Measurements from ENCODE around the gene KLF8.
"Not testable (repeated sequence)": the region's sequence is repeated elsewhere in the genome, so short reads cannot be mapped to it uniquely, and the experiment has no call there.

The KLF8 gene

DNA sequence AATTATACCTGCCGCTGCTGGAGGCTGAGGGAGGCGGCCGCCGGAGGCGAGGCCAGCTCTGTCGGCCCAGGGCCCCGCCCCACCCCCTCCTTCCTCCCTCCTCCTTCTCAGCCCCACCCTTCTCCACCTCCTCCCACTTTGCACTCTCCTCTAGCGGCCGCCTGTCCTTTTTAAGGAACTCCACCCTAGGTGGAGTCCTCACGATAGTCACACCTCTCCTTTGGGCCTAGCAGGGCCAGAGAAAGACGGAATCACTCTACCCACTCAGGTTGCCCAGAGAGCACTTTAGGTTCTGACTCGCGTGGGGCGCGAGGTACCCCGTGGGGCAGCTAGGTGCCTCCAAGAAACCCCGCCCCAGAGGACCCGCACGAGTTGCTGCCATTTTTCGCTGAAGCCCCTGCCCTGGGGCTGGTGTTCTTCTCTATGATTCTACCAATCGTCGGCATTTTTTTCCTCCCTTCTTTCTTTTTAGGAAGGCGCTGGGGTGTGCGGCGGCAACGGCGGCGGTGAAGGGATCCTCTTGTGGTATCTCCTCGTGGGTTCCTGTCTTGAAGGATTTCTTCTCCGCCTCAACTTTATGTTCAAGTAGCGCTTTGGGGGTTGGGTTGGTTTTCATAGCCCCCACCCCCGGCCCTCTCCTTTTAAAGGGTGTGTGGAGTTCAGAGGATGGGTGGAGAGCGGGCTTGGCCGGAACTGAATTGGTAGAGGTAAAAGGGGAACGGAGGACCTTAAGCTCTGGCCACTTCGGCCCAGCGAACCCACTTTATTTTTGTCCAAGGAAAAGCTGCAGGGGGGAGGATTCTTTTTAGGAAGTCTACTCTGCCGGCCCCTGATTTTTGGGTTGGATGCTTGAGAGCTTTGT is at the start of gene KLF8:
KLF8 (plus strand) TSS at position 136 of the 862 bp plus-strand sequence. CDS start 979 bp downstream, outside the sequence.
- H3K4me1 Mint-ChIP-seq, result peaks cover 23% of the 10 kb centered on the region
- H3K27ac Mint-ChIP-seq, result peak within 1 kb of the TSS in 1 of 2 donors; percentile 33
- peak within 1 kb of the TSS; percentile 85 to 89 for H3K4me3 Mint-ChIP-seq
- ATAC-seq (peak; percentile 88), DNase-seq (peak; percentile 9 to 34)
- no peaks in the 10 kb centered on the region for H3K9me3 Mint-ChIP-seq
- H3K27me3 Mint-ChIP-seq, result peaks cover 15% of the 10 kb centered on the region

DNA sequence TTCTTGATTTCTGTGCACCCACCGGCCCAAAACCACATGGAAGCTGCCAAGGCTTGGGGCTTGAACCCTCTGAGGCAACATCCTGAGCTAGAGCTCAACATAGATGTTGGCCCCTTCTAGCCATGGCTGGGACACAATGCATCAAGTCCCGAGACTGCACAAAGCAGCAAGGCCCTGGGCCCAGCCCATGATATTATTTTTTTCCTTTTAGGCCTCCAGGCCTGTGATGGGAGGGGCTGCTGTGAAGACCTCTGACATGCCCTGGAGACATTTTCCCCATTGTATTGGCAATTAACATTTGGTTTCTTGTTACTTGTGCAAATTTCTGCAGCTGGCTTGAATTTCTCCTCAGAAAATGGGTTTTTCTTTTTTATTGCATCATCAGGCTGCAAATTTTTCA is 25.2 kb upstream of the KLF8 start:
- not testable (repeated sequence) for ATAC-seq, H3K27ac Mint-ChIP-seq, H3K4me1 Mint-ChIP-seq, H3K4me3 Mint-ChIP-seq, DNase-seq, H3K27me3 Mint-ChIP-seq
- peaks cover 10 to 17% of the 10 kb centered on the region in 2 donors for H3K9me3 Mint-ChIP-seq

DNA sequence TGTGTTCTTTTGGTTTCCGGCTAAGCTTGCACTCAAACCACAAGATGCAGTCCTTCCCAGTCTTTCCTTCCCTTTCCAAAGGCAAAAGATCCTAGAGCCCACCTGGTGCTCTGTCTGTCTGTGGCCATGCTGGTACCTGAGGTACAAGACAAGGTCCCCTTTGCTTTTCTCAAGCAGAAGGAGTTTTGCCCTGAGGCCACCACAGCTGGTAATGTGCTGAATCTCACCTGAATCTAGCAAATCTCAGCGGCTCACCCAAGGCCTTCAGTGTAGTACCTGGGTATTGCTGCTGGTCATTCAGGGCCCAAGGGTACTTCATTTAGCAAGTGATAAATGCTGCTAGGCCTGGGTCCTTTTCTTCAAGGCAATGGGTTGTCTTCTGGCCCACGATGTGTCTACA is 20.5 kb upstream of the KLF8 start:
- H3K27me3 Mint-ChIP-seq, result no peaks in the 10 kb centered on the region
- H3K4me3 Mint-ChIP-seq, result no peak overlapping the region
- DNase-seq, result no peak
- no peaks in the 10 kb centered on the region for H3K9me3 Mint-ChIP-seq
- no peaks in the 10 kb centered on the region for H3K4me1 Mint-ChIP-seq
- H3K27ac Mint-ChIP-seq, result no peak overlapping the region
- ATAC-seq, result no peak

DNA sequence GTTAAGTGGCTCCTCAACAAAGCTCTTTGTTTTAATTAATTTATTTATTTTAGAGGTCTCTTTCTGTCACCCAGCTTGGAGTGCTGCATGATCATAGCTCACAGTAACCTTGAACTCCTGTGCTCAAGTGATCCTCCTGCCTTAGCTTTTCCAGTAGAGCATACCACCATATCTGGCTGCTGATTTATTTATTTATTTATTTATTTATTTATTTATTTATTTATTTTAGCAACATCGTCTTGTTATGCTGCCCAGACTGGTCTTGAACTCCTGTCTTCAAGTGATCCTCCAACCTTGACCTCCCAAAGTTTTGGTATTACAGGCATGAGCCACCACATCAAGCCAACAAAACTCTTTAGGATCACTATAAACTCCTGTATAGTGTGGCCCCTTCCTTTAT is 15.8 kb upstream of the KLF8 start:
- no peak overlapping the region for H3K4me3 Mint-ChIP-seq
- no peak for DNase-seq
- H3K9me3 Mint-ChIP-seq, result no peaks in the 10 kb centered on the region
- no peaks in the 10 kb centered on the region for H3K27me3 Mint-ChIP-seq
- no peak overlapping the region for H3K27ac Mint-ChIP-seq
- no peaks in the 10 kb centered on the region for H3K4me1 Mint-ChIP-seq
- no peak for ATAC-seq

DNA sequence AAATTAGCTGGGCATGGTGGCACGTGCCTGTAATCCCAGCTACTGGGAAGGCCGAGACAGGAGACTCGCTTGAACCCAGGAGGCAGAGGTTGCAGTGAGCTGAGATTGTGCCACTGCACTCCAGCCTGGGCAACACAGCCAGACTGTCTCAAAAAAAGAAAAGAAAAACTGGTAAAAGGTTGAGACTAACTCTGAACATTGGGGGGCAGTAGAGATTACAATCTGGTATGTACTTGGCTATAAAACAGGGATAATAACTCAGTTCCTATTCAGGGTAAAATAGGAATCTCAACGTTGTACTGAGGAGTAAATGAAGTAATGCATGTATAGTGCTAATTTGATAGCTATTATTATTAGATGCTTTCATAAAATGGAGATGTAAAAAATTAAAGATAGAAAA is 12.5 kb upstream of the KLF8 start:
- no peaks in the 10 kb centered on the region for H3K9me3 Mint-ChIP-seq
- H3K4me1 Mint-ChIP-seq, result no peaks in the 10 kb centered on the region
- no peak overlapping the region for H3K4me3 Mint-ChIP-seq
- DNase-seq (no peak), ATAC-seq (no peak)
- peak overlapping the region in 1 of 2 donors; percentile 74 for H3K27ac Mint-ChIP-seq
- no peaks in the 10 kb centered on the region for H3K27me3 Mint-ChIP-seq

DNA sequence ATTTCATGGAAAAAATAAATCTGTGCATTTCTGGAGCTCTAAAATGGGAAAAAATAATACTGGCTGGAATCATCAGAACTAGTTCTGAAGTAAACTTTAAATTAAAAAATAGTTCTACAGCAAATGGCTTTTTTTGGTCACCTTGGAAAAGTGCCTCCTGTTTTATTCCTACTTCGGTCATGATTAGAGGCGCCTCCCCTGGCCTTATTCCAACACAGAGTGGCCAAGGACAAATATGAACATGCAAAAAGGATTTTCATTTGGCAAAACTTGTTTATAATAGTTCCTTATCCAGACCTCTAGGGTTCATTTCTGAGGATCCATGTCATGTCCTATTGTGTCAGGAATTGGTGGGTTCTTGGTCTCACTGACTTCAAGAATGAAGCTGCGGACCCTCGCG is 11.1 kb upstream of the KLF8 start:
- Mint-ChIP-seq H3K9me3 (no peaks in the 10 kb centered on the region), H3K27me3 (no peaks in the 10 kb centered on the region)
- no peak for ATAC-seq

DNA sequence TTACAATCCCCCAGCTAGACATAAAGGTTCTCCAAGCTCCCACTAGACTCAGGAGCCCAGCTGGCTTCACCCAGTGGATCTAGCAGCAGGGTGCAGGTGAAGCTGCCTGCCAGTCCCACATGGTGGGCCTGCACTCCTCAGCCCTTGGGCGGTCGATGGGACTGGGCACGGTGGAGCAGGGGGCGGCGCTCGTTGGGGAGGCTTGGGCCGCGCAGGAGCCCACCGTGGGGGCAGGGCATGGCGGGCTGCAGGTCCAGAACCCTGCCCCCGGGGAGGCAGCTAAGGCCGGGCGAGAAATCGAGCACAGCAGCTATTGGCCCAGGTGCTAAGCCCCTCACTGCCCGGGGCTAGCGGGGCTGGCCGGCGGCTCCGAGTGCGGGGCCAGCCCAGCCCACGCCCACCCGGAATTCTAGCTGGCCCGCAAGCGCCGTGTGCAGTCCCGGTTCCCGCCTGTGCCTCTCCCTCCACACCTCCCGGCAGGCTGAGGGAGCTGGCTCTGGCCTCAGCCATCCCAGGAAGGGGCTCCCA is 9.6 kb upstream of the KLF8 start:
- ATAC-seq, result no peak
- Mint-ChIP-seq H3K4me3 (no peak overlapping the region), H3K27me3 (no peaks in the 10 kb centered on the region), H3K9me3 (no peaks in the 10 kb centered on the region), H3K4me1 (no peaks in the 10 kb centered on the region), H3K27ac (no peak overlapping the region)
- no peak for DNase-seq

More for the DNA sequence above, 11.1 kb upstream of the KLF8 start:
- H3K27ac Mint-ChIP-seq, result no peak overlapping the region
- no peak overlapping the region for H3K4me3 Mint-ChIP-seq
- DNase-seq, result no peak
- no peaks in the 10 kb centered on the region for H3K4me1 Mint-ChIP-seq

DNA sequence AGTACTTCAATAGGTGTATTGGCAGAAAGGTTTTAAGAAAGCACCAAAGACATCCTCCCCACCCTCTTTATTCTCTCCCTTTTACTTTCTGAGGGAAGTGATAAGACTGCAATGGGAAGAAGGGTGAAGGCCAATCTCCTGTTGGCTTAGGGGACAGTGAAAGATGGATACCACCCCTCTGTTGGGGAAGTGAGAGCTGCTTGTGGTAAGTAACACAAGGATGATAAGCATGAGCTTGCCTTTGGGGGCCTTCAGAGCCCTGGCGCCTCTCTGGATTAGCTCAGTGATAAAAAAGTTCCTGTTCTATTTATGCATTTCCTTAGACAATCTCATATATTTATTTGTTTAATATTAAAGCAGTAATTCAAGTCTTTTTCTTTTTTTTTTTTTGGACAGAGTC is 5.2 kb upstream of the KLF8 start:
- DNase-seq (no peak), ATAC-seq (no peak)
- Mint-ChIP-seq H3K9me3 (no peaks in the 10 kb centered on the region), H3K4me3 (no peak overlapping the region), H3K27me3 (peaks cover 15% of the 10 kb centered on the region), H3K4me1 (peaks cover 5% of the 10 kb centered on the region), H3K27ac (no peak overlapping the region)

DNA sequence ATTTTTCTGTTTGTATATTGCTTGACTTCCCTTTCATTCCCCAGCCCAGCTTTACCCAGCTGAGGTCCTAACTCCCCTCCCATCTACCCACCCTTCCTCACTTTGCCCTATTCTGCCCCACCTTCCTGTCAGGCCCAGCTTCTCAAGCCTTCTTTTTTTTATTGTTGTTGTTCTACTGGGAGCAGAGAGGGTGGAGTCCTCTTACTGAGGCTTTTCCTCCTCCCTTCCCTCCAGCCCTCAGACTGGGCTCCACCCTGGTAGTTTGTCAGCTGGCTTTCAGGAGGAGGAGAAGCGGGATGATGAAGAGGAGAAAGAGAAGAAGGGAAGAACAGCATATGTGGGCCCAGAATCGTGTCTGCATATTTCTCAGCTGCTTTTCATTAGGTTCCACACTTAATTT is 3.2 kb upstream of the KLF8 start:
- Mint-ChIP-seq H3K27ac (no peak overlapping the region), H3K4me1 (peaks cover 23% of the 10 kb centered on the region), H3K9me3 (no peaks in the 10 kb centered on the region), H3K27me3 (peaks cover 15% of the 10 kb centered on the region), H3K4me3 (no peak overlapping the region)
- DNase-seq, result no peak
- ATAC-seq, result no peak

DNA sequence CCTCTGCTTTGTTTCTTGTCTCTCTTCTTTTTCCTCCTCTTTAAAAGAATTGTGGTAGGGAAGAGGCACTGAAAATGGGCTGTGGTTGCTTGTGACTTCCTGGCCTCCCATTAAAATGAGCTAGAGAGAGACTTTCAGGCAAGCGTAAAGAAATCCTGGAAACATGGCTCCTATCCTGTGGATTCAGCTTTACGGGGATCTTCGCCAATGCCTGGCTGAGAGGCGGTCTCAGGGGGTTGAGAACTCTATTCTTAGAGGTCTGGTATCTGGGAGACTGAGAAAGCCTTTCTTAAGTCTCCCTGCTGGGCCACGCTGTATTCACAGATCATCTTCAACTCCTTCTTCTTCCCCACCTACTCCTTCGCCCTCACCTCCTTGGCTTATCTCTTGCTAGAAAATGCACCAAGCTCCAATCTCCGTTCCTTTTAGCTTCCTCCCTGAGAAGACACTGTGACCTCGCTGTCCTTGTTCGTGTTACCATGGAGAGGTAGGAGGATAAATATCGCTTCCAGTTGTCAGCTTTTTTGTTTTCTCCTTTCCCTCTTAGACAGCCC is 542 bp upstream of the KLF8 start:
- Mint-ChIP-seq H3K4me1 (peaks cover 23% of the 10 kb centered on the region), H3K9me3 (no peaks in the 10 kb centered on the region), H3K27ac (no peak overlapping the region), H3K27me3 (peaks cover 15% of the 10 kb centered on the region), H3K4me3 (peak overlapping the region; percentile 39 to 89)
- no peak for ATAC-seq
- no peak for DNase-seq

DNA sequence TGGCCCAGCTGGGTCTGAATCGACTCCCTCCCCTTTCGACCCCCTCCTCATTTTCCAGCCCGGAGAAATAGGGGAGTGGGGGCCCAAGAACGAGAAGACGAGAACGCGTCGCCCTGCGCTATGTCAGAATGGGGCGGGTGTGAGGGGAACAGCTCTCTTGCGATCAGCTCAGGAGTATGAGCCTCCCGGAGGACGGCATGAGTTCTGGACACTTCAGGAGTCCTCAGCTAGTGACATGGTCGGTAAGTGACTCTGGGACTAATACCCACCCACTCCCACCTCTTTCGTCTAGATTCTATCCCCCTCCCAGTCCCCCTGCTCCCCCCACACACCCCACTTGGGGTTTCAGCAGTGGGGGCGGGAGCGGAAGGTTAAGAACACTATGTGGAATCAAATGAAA is 944 bp downstream of the KLF8 start:
- H3K27ac Mint-ChIP-seq, result peak overlapping the region in 1 of 2 donors; percentile 74
- DNase-seq (no peak), ATAC-seq (peak; percentile 54)
- H3K4me1 Mint-ChIP-seq, result peaks cover 23% of the 10 kb centered on the region
- H3K27me3 Mint-ChIP-seq, result peaks cover 15% of the 10 kb centered on the region
- no peaks in the 10 kb centered on the region for H3K9me3 Mint-ChIP-seq
- H3K4me3 Mint-ChIP-seq, result peak overlapping the region; percentile 85 to 89

DNA sequence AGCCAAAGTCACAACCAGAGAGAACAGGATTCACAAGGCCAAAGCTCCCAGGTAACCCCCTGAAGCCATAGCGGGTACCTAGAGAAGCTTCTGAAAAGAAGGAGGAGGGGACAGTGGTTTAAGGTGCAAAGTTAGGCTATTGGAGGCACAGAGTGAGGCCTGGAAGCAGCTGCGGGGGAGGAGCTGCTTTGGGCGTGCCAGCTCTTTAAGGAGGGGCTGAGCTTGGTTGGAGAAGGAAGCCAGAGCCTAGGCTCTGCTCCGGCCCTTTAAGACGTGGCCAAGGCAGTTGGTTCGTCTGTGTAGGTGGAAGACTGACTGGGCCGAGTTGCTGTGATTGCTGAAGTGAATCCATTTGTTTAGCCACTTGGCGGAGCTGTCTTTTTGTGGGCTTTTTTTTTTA is 1.5 kb downstream of the KLF8 start:
- no peak for DNase-seq

DNA sequence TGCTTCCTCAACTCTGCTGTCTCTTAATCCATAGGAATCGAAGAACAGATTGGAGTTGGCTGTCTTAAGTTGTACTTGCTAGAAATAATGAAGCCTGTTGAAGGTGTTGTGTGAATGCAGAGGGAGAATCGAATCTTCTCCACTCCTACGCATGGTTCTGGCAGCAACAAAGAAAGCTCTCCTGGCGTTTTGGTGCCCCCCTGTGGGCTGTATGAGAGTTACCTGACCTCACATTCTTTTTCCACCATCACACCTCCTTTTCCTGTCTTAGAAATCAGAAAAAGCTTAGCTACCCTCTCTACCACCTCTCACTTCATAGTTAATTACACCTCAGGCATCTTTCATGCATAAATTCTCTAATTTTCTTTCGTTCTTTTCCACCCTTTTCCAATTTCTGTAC is 16.3 kb downstream of the KLF8 start:
- H3K27ac Mint-ChIP-seq, result no peak overlapping the region
- peak; percentile 57 for ATAC-seq
- peak; percentile 33 to 51 for DNase-seq
- no peaks in the 10 kb centered on the region for H3K9me3 Mint-ChIP-seq
- H3K4me3 Mint-ChIP-seq, result no peak overlapping the region
- no peaks in the 10 kb centered on the region for H3K27me3 Mint-ChIP-seq
- no peaks in the 10 kb centered on the region for H3K4me1 Mint-ChIP-seq

More for the DNA sequence above, 1.5 kb downstream of the KLF8 start:
- H3K27me3 Mint-ChIP-seq, result peaks cover 15% of the 10 kb centered on the region
- no peak overlapping the region for H3K27ac Mint-ChIP-seq
- H3K4me1 Mint-ChIP-seq, result peaks cover 23% of the 10 kb centered on the region
- ATAC-seq, result peak; percentile 40
- H3K4me3 Mint-ChIP-seq, result peak overlapping the region; percentile 85 to 89
- H3K9me3 Mint-ChIP-seq, result no peaks in the 10 kb centered on the region

DNA sequence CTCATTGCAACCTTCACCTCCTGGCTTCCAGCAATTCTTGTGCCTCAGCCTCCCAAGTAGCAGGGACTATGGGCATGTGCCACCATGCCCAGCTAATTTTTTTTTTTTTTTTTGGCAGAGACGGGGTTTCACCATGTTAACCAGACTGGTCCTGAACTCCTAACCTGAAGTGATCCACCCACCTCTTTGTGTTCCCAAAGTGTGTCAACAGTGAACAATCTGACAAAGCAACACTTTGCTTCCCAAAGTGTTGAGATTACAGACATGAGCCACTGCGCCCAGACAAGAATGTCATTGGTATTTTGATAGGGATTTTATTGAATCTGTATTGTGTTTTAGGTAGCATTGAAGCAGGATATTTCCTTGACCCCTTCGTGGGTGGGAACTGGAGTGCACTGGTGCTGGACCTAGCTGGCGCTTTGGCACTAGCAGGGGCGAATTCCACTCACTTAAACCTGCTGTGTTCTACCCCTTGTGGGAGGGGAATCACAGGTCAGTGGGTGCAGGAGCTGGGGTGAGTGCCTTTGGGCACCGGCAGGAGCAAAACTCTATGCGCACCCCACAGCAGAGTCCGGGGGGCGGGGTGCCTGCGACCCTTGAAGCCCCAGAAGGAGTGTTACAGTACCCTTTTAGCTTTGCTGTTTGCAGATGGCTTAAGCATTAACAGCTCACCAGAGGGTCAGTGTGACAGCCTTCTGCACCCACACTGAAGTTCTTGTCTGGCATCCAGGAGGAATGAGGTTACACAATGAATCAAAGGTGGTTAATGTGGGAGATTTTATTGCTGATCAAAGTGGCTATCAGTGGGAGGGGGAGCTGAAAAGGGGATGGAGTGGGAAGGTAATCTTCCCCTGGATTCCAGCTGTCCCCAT is 21.9 kb downstream of the KLF8 start:
- no peak overlapping the region for H3K27ac Mint-ChIP-seq
- ATAC-seq (no peak), DNase-seq (no peak)
- no peaks in the 10 kb centered on the region for H3K4me1 Mint-ChIP-seq
- H3K27me3 Mint-ChIP-seq, result no peaks in the 10 kb centered on the region
- H3K9me3 Mint-ChIP-seq, result no peaks in the 10 kb centered on the region
- H3K4me3 Mint-ChIP-seq, result no peak overlapping the region

DNA sequence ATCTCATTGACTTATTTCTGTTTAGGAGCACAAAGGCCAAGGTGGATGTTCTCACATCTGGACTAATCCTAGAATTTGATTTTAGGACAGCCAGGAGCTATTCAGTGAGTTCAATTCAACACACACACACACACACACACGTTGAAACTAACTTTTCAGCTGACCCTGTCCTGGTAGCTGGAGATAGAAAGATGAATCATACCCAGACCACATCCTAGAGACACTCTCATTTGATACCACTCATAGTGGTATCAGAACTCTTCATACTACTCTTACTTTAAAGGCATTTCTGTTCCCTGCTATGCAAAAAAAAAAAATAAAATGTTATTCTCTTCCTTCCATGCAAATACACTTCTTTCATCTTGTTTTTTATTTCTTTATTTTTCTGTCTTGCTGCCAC is 36.7 kb downstream of the KLF8 start:
- Mint-ChIP-seq H3K27me3 (no peaks in the 10 kb centered on the region), H3K27ac (no peak overlapping the region), H3K9me3 (no peaks in the 10 kb centered on the region), H3K4me1 (peaks cover 13% of the 10 kb centered on the region), H3K4me3 (no peak overlapping the region)
- peak in 1 of 2 donors; percentile 14 for DNase-seq
- ATAC-seq, result peak; percentile 100

Data from stimulated activated naive CD8-positive, alpha-beta T cell treated with anti-CD3 and anti-CD28 coated beads, Interleukin-15, amount 100 ng/mL, for 72 hours (primary cell).